OCI-LY3 (cell line): ENCODE measurements around the gene UBXN10.

Experiments used
- H2AFZ ChIP-seq: fragments of 200-600, 300-600 bp; shearing (Covaris generic); 2 replicates; pipeline ENCODE4 v1.6.0; 2014; ENCODE audit warnings: antibody characterized with exemption, low read depth, low read length
- H3K27ac ChIP-seq: fragments of 200-600, 300-600 bp; sonication (generic); 2 replicates; pipeline ENCODE4 v1.5.1; 2014; ENCODE audit warnings: mild to moderate bottlenecking, low read length, moderate library complexity, mixed read lengths
- H3K27me3 ChIP-seq: fragments of 200-600, 300-600 bp; sonication (generic); 2 replicates; pipeline ENCODE4 v1.6.1; 2014; ENCODE audit warnings: low read depth, low read length, mixed read lengths
- H3K36me3 ChIP-seq: fragments of 200-600, 300-600 bp; sonication (generic); replicated peaks from 2 replicates; pipeline ENCODE3; 2014; ENCODE audit warnings: low read depth, low read length, mixed read lengths
- H3K4me1 ChIP-seq: fragments of 300-600, 200-600 bp; sonication (generic); 2 replicates; pipeline ENCODE4 v1.6.1; 2014; ENCODE audit warnings: low read length, mixed read lengths
- H3K4me2 ChIP-seq: fragments of 200-600, 300-600 bp; sonication (generic); 2 replicates; pipeline ENCODE4 v1.6.1; 2014; ENCODE audit warnings: low read length, mixed read lengths
- H3K4me3 ChIP-seq: fragments of 300-600, 200-600 bp; sonication (generic); 2 replicates; pipeline ENCODE4 v1.5.1; 2014; ENCODE audit warnings: antibody characterized with exemption, mild to moderate bottlenecking, low read length, moderate library complexity
- H3K79me2 ChIP-seq: fragments of 300-600, 200-600 bp; shearing (Covaris generic); 2 replicates; pipeline ENCODE4 v1.6.1; 2014; ENCODE audit warnings: mild to moderate bottlenecking, low read length, mixed read lengths
- H3K9ac ChIP-seq: fragments of 300-600, 200-600 bp; shearing (Covaris generic); 2 replicates; pipeline ENCODE4 v1.6.0; 2014; ENCODE audit warnings: mild to moderate bottlenecking, low read length, moderate library complexity
- H3K9me3 ChIP-seq: fragments of 200-600, 300-600 bp; shearing (Covaris generic); 2 replicates; pipeline ENCODE4 v1.6.1; 2014; ENCODE audit warnings: low read length, mixed read lengths; ENCODE audit not compliant: insufficient read depth
- H4K20me1 ChIP-seq: fragments of 200-600, 300-600 bp; sonication (generic); 2 replicates; pipeline ENCODE4 v1.6.1; 2016; ENCODE audit warnings: low read length, mixed read lengths; ENCODE audit not compliant: insufficient read depth
- EZH2phosphoT487 ChIP-seq: fragments of 200-600 bp; shearing (Covaris generic); IDR thresholded peaks from 2 replicates; pipeline ENCODE4 v1.6.1; 2018; ENCODE audit warnings: antibody characterized with exemption, mixed run types, low read depth
- TF ChIP-seq, protein P1 (sequence below): fragments of 200-600, 300-600 bp; sonication (generic); IDR thresholded peaks from 2 replicates; pipeline ENCODE4 v1.5.1; 2014; ENCODE audit warnings: antibody characterized with exemption, low read length, low read depth

The UBXN10 gene

DNA sequence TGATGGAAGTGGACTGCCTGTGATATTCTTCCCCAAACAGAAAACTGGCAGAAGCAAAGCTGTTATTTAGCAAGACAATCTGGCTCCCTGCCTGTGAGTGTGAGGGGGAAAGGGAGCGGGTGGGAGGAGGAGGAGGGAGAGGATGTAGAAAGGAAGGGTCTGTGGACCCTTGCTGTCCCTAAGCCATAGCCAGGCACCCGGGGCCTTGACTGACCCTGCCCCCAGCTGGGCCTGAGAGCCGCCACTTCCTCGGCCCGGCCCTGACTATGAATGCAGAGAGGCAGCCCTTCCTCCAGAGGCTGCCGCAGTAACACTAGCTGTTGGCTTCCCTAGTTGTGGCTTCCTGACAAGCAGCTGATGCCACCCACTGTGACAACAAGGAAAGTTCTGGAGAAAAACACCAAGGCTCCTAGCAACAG, 32.9 kb upstream of the UBXN10 start:
- Histone ChIP-seq H3K4me2 (no peak overlapping the region), H3K79me2 (no peaks in the 10 kb centered on the region), H4K20me1 (no peaks in the 10 kb centered on the region), H3K27me3 (no peaks in the 10 kb centered on the region), H3K9me3 (no peaks in the 10 kb centered on the region), H3K9ac (no peak overlapping the region), H3K36me3 (no peaks in the 10 kb centered on the region), H3K27ac (no peak overlapping the region), H2AFZ (no peak overlapping the region), H3K4me3 (no peak overlapping the region), H3K4me1 (peaks cover 6% of the 10 kb centered on the region; the same call in 1 of the 2 replicates)
- TF ChIP-seq, protein P1, sequence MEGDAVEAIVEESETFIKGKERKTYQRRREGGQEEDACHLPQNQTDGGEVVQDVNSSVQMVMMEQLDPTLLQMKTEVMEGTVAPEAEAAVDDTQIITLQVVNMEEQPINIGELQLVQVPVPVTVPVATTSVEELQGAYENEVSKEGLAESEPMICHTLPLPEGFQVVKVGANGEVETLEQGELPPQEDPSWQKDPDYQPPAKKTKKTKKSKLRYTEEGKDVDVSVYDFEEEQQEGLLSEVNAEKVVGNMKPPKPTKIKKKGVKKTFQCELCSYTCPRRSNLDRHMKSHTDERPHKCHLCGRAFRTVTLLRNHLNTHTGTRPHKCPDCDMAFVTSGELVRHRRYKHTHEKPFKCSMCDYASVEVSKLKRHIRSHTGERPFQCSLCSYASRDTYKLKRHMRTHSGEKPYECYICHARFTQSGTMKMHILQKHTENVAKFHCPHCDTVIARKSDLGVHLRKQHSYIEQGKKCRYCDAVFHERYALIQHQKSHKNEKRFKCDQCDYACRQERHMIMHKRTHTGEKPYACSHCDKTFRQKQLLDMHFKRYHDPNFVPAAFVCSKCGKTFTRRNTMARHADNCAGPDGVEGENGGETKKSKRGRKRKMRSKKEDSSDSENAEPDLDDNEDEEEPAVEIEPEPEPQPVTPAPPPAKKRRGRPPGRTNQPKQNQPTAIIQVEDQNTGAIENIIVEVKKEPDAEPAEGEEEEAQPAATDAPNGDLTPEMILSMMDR: no peak

DNA sequence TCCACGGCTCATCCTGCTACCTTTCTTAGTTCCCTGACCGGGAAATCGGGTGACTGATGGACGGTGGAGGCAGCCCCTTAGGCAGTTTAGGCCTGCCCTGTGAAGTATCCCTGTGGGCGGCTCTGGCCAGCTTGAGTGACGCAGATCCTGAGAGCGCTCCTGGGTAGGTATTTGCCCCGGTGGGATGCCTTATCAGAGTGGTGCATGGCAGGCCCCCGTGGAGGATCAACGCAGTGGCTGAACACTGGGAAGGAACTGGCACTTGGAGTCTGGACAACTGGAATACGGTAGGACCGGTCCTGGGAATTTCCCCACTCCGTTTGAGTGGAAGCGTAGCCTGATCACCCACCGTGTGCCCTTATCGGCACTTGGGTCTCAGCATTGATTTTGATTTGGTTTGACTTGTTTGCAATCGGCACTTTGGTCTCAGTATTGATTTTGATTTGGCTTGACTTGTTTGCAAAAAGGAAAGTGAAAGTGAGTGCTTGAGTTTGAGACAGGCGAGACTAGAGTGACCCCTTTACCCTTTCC, 31.5 kb upstream of the UBXN10 start:
- peaks cover 6% of the 10 kb centered on the region; the same call in 1 of the 2 replicates for H3K4me1 ChIP-seq
- H3K4me3 ChIP-seq: no peak overlapping the region
- H3K79me2 ChIP-seq: no peaks in the 10 kb centered on the region
- H3K9ac ChIP-seq: no peak overlapping the region
- H3K36me3 ChIP-seq: no peaks in the 10 kb centered on the region
- 0 out of 2 replicates have a peak overlapping the region, but pooled peaks have one; percentile 14 for H3K4me2 ChIP-seq
- no peaks in the 10 kb centered on the region for H3K27me3 ChIP-seq
- H3K27ac ChIP-seq: no peak overlapping the region
- no peak for TF ChIP-seq EZH2phosphoT487
- TF ChIP-seq, protein P1: no peak
- no peaks in the 10 kb centered on the region for H3K9me3 ChIP-seq
- no peaks in the 10 kb centered on the region for H4K20me1 ChIP-seq
- no peak overlapping the region for H2AFZ ChIP-seq

GRCh38 chr1:20158358-20159070, 27.4 kb upstream of the UBXN10 start:
- TF ChIP-seq, protein P1: no peak
- no peak for TF ChIP-seq EZH2phosphoT487
- Histone ChIP-seq H4K20me1 (no peaks in the 10 kb centered on the region), H3K4me2 (no peak overlapping the region), H3K79me2 (no peaks in the 10 kb centered on the region), H3K9me3 (no peaks in the 10 kb centered on the region), H3K4me1 (peaks cover 3% of the 10 kb centered on the region; the same call in 1 of the 2 replicates), H3K27me3 (no peaks in the 10 kb centered on the region), H2AFZ (no peak overlapping the region), H3K4me3 (no peak overlapping the region), H3K9ac (no peak overlapping the region), H3K36me3 (no peaks in the 10 kb centered on the region), H3K27ac (no peak overlapping the region)

- Histone ChIP-seq H2AFZ (no peak overlapping the region), H3K4me2 (no peak overlapping the region), H4K20me1 (no peaks in the 10 kb centered on the region), H3K9me3 (no peaks in the 10 kb centered on the region), H3K36me3 (no peaks in the 10 kb centered on the region), H3K9ac (no peak overlapping the region), H3K79me2 (no peaks in the 10 kb centered on the region), H3K27me3 (no peaks in the 10 kb centered on the region), H3K4me3 (no peak overlapping the region), H3K4me1 (no peaks in the 10 kb centered on the region), H3K27ac (no peak overlapping the region)
- TF ChIP-seq, protein P1: no peak
- TF ChIP-seq EZH2phosphoT487: no peak
These were observed 25.9 kb upstream of the UBXN10 start for GRCh38 chr1:20160034-20160433.
